Stimulated activated CD8-positive, alpha-beta memory T cell treated with anti-CD3 and anti-CD28 coated beads, Interleukin-2, amount 100 ng/mL, for 48 hours (primary cell): ENCODE results near the gene DYTN.
A peak's percentile ranks its signal among the peaks of the same experiment; 100 is the strongest.
"Not testable (repeated sequence)": the region's sequence is repeated elsewhere in the genome, so short reads cannot be mapped to it uniquely, and the experiment has no call there.

Experiments
- DNase-seq, 2 donors: peaks; one replicate each; pipeline ENCODE4 v3.0.0-alpha.2; 2020; ENCODE audit warnings: low read depth in 2 of 2

DYTN gene

DNA sequence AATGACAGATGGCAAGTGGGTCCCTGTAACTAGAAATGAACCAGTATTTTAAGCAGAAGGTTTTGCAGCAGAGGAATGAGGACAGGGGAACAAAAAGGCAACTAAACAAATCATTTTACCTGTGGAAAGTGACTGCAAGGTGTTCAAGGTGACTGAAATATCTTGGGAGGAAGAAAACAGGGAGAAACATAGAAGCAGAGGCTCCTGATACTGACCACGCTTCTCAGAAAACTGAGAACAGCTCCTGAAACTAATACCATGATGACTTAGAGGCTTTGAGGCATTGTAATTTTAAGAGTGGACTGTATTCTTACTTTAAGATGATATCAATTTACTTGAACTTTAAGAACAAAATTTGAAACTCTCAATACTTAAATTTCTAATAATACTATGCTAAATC lies at the start of gene DYTN:
TSS of gene DYTN (minus strand) at position 101 of the 400 bp plus-strand sequence. CDS start 117 bp downstream, outside the sequence.
- DNase-seq: no peak

GRCh38 chr2:206766057-206766930 lies 48.1 kb upstream of the DYTN start:
- no peak for DNase-seq

GRCh38 chr2:206765242-206766056 lies 47.3 kb upstream of the DYTN start, which contains the start of the genes FASTKD2 and MDH1B:
Gene FASTKD2 (plus strand): TSS chr2:206765606. CDS start chr2:206766694, 1,088 bp downstream.
Gene MDH1B (minus strand): TSS chr2:206765328. CDS start chr2:206765271, 57 bp downstream.
- DNase-seq: peak; percentile 74 to 79

DNA sequence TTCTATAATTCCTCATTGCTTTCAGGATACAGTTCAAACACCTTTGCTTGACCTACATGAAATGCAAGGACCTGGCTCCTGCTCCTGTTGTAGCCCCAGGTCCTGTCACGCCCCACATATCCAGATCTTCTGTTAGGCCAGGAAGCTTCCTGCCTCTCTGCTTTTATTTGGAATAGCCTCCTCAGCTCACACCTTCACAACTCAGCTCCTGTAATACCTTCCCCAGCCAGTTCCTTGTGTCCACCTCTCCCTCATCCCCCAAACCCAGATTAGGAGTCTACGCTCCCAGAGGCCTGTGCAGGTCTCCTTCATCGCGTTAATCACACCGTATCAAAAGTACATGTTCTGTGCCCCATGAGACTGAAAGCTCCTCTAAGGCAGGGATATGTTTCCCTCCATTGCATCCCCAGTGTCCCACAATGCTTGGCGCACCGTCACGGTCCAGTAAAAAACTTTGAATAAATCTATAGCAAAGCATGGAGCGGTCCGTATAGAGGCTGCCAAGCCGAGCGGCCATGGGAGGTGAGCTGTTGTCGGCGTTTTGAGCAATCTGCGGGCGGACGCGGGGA lies 46.6 kb upstream of the DYTN start:
- no peak for DNase-seq

- no peak for DNase-seq
Observed at GRCh38 chr2:206756816-206757215, 38.6 kb upstream of the DYTN start.

DNA sequence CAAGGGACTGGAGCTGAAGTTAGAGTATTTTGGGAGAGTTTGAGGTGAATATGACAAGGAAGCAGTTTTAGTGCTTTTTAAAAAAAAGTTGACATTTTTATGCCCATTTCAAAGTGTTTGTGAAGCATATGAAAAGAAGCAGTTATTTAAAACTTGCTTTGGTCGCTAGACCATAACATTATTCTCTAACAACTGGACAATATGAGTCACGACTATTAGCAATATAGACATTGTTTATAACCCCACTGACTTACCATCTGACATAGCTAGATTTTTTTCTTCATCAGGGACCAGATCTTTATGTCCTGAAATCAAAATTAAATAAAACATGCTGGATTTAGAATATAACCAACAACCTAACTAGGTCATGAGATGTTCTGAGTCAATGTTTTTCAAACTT lies 22.6 kb upstream of the DYTN start:
- DNase-seq: no peak

- DNase-seq: no peak
Observed at GRCh38 chr2:206739271-206739670, 21.1 kb upstream of the DYTN start.

DNA sequence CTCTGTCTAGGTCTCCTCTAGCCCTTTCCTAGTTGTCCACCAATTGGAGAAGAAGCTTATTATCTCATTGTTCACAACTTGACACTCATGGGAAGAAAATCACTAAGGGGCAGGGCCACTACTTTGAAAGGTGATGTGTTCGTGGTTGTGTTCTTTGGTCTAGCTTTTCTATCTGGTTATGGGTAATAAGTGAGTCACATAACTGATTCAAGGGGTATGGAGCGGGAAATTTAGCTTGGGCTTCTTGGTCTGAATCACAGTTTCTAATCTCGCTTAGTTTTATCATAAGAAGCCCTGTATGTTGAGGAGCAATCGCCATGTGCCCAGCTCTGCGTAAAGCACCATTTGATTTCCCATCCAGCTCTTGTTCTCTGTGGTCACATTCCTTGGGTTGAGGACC lies 18.7 kb upstream of the DYTN start:
- no peak for DNase-seq

- no peak for DNase-seq
Observed at GRCh38 chr2:206733341-206733740, 15.1 kb upstream of the DYTN start.

DNA sequence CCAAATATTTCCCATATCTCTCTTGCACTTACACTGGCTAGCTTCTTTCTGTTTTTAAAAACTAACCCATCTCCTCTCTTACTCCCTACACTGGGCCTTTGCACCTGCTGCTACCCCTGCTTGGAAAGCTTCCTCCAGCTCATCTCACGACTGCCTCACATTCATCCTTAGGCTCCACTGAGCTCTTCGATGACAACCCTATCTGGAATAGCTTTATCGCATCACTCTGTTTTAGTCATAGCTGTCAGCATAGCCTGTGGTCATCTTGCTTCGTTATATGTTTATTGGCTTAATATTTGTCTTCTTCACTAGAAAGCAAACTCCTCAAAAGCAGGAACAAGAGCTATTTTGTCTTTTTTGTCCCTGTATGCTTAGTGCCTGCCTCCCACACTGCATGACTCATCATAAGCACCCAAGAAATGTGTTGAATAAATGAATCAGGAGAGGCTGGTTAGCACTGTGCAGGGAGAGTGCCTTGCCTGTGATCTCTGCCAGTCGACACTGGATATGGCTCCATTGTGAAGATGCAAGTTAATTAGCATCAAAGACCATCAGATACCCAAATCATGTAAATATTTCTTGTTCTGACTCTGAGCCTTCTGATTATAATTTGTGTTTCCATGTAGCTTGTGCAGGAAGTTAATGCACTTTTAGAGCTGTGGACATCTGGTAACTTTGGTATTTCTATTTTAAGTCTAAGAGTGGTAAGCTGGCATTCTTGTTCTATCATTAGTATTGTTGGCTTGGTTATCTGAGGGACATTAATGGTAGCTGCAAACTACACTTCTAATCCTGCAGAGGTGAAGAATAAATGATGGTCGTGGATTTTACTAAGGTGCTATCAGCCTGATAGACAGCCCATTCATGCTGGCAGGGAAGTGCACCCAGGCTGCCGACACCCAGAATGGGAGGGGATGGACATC lies 10.3 kb upstream of the DYTN start:
- no peak for DNase-seq

GRCh38 chr2:206727287-206727686 lies 9.1 kb upstream of the DYTN start:
- DNase-seq: no peak

- DNase-seq: no peak
Observed at GRCh38 chr2:206723288-206723687, 5.1 kb upstream of the DYTN start.

GRCh38 chr2:206721256-206721920 lies 3.2 kb upstream of the DYTN start:
- DNase-seq: no peak

GRCh38 chr2:206716623-206717022 lies 1.6 kb downstream of the DYTN start:
- DNase-seq: no peak

DNA sequence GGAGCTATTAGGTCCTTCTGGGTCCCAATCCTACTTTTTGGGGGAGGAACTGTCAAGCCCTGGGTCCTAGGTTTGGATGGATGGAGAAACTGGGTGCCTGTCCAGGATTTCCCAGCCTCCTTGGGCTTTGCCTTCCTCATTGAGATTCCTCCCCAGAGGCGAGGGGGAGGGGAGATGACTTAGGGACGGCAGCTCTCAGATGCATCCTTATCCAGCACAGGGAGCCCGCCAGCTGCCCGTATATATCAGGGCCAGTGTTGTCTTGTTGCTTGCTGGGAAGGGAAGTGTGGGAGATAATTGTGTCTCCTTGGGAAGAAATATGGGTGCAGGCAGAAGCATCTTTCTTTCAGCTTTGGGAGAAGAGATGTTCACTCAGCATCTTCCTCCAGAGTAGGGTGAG lies 3.0 kb downstream of the DYTN start:
- not testable (repeated sequence) for DNase-seq

- no peak for DNase-seq
Observed at GRCh38 chr2:206713746-206714145, 4.5 kb downstream of the DYTN start.

DNA sequence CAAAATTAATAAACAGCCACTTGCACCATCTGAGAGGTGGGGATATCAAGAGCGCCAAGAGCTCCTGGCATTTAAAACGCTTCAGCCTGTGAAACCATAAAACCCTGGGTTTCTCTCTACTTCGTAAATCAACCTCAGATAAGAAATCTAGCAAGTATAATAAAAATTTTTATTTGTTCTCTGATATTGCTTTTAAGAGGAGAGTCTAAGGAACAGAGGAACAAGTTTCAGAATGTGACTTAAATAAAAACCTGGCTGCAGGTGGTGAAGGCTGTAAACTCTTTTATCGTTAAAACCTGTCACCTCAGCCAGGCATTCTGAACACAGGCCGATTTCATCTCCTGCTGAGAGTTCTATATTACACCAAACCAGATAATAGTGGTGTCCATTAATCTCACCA lies 9.9 kb downstream of the DYTN start:
- no peak for DNase-seq

GRCh38 chr2:206707164-206707701 lies 11.0 kb downstream of the DYTN start:
- DNase-seq: no peak

DNA sequence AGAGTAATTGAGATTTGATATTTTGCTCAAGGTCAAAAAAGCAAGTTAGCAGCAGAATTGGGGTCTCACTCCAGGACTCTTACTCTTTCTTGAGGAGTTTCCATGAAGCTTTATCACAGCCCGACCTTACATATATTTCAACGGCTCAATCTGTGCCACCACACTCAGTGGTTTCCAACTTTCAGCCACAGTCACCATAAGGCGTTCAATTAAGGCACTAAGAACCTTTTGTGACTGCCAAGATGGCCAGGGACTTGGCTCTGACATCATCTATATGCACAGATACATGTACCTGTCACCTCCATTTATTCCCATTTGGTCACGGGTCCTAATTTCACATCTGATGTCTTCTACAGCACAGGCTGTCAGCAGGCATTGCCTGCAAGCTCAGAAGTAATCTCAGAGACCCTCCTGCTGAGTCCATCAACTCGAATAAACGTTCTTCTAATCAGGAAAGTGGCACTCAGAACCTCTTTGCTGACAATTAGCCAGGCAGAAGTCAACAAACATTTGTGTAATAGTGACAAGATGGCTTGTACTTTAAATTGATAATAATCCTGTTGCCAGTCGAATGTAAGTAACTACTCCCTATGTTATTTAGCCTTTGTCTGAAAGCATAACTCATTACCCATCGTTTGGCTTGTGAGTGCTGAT lies 16.1 kb downstream of the DYTN start:
- DNase-seq: no peak

- no peak for DNase-seq
Observed at GRCh38 chr2:206700156-206700555, 18.0 kb downstream of the DYTN start.
